GM18907 (cell line): ENCODE results near the gene SYT6.
"Not testable (repeated sequence)": the region's sequence is repeated elsewhere in the genome, so short reads cannot be mapped to it uniquely, and the experiment has no call there.

Experiments used
- ATAC-seq: cut with Tn5 transposase; IDR thresholded peaks from one replicate; pipeline ENCODE4 v1.9.1; 2021; ENCODE audit warnings: mild to moderate bottlenecking, moderate library complexity; ENCODE audit not compliant: unreplicated experiment

SYT6 gene

GRCh38 chr1:114077188-114077587 lies 76.5 kb downstream of the SYT6 start:
- ATAC-seq: no peak

DNA sequence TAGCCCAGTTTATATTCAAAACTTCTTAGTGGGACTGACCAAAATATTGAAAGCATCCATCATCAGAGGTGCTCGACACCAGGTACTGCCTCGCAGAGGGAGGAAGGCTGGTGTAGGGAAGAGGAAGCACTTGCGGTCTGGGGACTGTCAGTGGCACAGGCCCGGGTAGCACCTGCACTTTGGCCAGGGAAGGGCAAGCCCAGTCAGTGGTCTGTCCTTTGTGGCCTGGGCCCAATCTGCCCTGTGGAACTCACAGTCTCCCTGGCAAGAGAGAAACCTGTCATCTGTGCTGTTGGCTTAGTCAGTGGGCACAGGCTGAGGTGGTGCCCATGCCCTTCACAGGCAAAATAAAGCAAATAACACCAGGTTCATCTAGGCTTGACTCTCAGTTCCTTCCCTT lies 77.4 kb downstream of the SYT6 start:
- no peak for ATAC-seq

DNA sequence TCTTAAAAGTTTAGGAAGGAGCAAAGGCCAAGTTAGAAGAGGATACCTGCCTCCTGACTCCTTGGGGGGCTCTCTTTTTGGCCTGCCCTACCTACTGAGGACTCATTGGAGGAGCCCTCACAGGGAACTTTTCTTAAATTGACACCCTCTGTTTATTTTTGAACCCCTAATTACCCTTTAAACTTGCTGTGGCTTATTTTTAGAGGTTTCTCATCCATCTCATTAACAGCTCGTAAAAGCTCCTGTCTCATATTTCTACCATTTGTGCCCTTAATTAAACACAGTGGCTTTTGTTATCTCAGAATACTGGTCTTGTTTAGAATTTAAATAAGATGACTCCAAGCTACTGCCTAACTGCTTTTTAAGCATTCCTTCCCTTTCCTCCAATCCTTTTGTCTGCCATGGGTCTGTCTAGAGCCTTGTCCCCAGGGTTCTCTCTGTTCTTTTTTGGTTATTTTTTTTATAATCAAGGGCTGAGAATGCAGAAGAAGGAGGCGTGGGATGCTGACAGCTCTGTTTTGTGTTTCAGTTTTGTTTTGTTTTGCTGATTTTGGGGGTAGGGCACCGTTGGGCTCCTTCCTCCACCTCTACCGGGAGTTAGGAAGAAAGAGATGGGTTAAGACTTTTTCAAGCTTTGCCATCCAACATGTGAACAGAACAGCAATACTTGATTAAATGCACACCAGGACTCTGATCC lies 78.0 kb downstream of the SYT6 start:
- ATAC-seq: no peak

GRCh38 chr1:114075105-114075504 lies 78.6 kb downstream of the SYT6 start:
- no peak for ATAC-seq

GRCh38 chr1:114072246-114072645 lies 81.4 kb downstream of the SYT6 start:
- ATAC-seq: no peak

DNA sequence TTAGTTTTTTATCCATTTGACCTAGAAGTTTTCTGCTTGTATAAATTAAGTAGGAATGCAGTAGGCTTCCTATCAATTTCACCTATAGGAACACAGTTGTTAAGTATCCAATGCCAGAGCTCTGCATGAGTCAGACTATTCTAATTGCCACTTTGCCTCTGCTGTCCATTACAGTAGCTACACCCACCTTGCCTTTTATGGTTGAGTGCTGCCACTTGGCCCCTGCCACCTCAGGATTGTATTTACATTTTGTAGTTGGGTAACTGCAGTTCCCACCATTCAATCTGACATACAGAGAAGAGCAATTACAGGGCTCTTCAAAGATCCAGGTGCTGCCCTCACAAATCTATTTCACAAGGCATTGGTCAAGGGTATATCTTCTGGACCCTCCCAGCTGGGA lies 83.9 kb downstream of the SYT6 start:
- not testable (repeated sequence) for ATAC-seq

DNA sequence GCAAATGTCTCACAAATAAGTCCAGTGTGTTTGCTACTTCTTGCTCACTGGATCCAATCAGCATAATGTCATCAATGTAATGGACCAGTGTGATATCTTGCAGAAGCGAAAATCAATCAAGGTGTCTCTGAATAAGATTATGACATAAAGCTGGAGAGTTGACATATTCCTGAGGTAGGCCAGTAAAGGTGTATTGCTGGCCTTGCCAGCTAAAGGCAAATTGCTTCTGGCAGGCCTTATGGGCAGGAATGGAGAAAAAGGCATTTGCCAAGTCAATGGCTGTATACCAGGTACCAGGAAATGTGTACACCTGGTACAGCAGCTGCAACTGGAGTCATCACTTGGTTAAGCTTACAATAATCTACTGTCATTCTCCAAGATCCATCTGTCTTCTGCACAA lies 85.0 kb downstream of the SYT6 start:
- ATAC-seq: not testable (repeated sequence)

DNA sequence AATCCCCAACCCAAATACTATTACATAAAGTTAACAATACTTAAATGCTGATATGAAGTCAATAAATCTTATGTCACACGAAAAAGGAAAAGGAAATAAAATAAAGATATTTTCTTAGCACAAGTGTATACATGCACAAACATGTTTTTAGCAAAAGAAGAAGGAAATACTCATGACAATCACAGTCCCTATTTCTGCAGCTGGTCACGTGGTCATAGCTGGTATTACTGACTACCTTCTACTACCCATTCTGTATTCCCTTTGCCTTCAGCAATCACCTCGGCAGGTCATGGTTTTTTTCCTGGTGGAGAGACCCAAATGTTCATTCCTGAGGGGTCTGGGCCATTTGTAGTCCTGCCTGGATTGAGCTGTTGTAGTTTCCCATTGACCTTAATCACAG lies 88.0 kb downstream of the SYT6 start:
- ATAC-seq: not testable (repeated sequence)

- no peak for ATAC-seq
Measured at GRCh38 chr1:114063544-114063943, 90.1 kb downstream of the SYT6 start.

DNA sequence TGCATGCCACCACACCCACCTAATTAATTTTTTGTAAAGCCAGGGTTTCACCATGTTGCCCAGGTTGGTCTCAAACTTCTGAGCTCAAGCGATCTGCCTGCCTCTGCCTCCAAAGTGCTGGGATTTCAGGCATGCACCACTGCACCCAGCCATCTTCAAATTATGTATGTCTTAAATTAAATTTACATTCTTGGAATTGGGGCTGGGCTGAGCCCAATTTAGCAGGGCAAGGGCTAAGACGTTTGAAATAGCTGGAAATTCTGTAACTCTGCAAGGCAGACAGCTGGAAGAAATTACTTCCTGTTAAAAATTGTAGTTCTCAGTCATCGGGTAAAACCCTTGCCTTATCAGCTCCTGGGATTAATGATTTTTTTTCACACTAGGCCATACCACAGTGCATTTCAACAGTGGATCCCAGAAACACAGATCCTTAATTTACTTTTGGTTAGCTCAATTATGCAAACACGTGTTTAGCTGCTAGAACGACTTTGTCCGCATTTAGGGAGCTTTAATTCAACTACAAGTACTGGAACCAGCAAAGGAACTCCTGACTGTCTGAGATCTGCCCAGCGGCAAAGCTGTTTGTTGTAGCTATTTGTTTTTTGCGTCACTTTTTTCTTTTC lies 91.1 kb downstream of the SYT6 start:
- ATAC-seq: no peak

DNA sequence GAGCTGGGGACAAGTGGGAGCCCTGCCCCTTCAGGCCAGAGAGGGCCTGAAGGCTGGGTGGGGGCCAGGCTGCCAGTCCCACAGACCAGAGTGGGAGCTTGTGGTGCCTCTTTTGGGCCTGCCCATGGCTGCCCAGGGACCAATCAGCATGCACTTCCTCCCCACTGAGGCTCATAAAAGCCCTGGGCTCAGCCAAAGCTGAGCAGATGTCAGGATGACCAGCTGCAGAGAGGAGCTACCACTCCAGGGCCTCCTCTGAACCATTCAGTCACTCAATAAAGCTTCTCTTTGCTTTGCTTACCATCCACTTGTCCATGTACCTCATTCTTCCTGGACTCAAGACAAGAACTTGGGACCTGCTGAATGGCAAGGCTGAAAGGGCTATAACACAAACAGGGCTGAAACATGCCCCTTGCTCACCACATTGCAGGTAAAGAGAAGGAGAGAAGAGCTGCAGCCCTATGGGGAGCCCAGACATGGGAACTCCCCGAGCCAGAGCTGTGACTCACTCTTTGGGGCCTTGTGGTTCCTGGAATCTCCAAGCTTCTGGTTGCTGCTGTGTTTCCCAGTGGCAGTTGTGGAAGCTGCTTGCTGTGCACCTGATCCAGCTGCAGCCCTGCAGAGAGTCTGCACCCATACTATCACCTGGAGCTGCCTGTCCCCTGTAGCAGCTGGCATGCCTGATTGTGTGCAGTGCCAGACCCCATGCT lies 92.4 kb downstream of the SYT6 start:
- no peak for ATAC-seq

DNA sequence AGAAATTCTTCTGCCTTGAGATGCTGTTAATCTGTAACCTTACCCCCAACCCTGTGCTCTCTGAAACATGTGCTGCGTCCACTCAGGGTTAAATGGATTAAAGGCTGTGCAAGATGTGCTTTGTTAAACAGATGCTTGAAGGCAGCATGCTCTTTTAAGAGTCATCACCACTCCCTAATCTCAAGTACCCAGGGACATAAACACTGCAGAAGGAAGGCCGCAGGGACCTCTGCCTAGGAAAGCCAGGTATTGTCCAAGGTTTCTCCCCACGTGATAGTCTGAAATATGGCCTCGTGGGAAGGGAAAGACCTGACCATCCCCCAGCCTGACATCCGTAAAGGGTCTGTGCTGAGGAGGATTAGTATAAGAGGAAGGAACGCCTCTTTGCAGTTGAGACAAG lies 95.4 kb downstream of the SYT6 start:
- not testable (repeated sequence) for ATAC-seq

- no peak for ATAC-seq
Measured at GRCh38 chr1:114054148-114054547, 99.5 kb downstream of the SYT6 start.

DNA sequence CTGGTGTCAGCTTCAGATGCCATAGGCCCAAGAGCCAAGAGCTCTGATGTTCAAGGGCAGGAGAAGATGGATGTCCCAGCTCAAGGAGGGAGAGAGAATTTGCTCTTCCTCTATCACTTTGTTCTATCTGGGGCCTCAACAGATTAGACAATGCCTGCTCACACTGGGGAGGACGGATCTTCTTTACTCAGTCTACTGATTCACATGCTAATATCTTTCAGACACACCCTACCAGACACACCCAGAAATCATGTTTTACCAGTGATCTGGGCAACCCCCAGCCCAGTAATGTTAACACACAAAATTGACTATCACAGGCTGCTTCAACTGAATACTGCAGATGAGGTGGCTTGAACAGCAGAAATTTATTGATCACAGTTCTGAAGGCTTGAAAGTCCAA lies 105.4 kb downstream of the SYT6 start:
- no peak for ATAC-seq

DNA sequence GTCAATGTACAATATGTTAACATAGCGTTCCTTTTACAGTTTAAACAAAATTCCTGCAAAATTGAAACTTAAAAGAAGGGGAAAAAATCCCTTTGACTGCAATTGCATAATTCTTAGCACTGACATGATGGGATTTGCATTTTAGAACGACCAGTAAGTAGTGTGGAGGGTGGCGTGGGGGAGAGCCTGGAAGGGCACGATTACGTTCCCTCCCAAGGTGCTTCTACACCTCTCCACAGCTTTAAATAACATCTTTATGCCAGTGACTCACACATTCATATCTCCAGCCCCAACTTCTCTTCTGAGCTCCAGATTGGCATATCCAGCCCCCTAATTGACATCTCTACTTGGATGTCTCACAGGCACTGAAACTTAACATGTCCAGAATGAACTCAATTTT lies 110.1 kb downstream of the SYT6 start:
- ATAC-seq: no peak

DNA sequence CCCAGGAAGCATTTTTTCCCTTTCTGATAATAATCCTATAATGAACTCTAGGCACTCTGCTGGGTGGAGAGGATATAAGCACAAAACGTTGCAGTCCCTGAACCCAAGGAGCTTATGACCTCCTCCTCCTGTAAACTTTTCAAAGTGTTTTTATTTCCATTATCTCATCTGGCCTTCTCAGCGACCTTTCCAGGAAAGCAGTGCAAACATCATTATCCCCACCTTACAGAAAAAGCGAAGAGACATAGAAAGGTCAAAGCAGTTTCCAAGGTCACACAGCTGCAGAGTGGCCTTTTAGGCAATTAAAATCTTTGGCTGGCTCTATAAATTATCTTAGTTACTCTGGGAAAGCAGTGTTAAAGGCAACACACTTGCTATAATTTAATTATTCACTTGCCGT lies 110.6 kb downstream of the SYT6 start:
- no peak for ATAC-seq

DNA sequence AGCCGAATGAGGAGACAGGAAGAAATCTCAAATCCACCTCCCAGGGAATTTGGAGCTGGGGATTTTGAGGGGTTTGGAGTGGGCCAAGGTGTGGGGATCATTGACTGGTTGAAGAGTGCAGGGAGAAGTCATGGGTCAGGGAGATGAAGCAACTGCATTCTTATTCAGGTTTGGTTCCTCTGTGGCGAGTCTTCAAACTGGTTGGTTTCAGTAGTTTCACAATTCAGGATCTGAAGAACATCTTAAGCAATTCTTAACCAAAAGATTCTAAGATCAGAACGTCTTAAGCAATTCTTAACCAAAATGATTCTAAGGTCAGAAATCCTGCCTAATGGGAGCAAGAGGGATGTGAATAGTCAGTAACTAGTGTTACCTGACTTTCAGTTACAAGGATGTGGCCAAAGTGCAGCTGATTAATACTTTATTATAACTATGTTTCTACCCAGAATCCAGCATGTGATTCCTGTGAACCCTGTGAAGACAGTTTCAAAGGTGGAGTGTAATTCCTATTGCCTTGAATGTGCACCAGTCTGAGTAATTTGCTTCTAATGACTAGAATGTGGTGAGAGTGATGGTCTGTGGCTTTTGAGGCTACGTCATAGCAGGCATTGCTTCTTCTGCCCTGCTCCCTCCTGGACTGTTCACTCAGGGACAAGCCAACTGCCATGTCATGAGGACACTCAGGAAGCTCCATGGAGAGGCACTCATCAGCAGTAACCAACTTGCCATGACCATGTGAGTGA lies 113.2 kb downstream of the SYT6 start:
- no peak for ATAC-seq
